Stimulated activated CD8-positive, alpha-beta memory T cell treated with anti-CD3 and anti-CD28 coated beads, Interleukin-15, amount 100 ng/mL, for 24 hours (primary cell): ENCODE data around the gene SEMA6B.

Experiments used
- DNase-seq: peaks from one replicate; pipeline ENCODE4 v3.0.0-alpha.2; 2020; ENCODE audit warnings: low read depth

SEMA6B gene

GRCh38 chr19:4493104-4493928 is 66.2 kb downstream of the SEMA6B start:
- DNase-seq = no peak
